OCI-LY3 (cell line): ENCODE data around the gene RAE1.

Experiments used
- CTCF ChIP-seq: fragments of 200-600, 300-600 bp; sonication (generic); IDR thresholded peaks from 2 replicates; pipeline ENCODE4 v1.5.1; 2014; ENCODE audit warnings: antibody characterized with exemption, low read length, low read depth
- EZH2phosphoT487 ChIP-seq: fragments of 200-600 bp; shearing (Covaris generic); IDR thresholded peaks from 2 replicates; pipeline ENCODE4 v1.6.1; 2018; ENCODE audit warnings: antibody characterized with exemption, mixed run types, low read depth

GRCh38 chr20:57350081-57350710, 859 bp upstream of the RAE1 start:
- TF ChIP-seq CTCF = no peak
- no peak for TF ChIP-seq EZH2phosphoT487
